ENCODE measurements around the gene ZBTB38. TPM values are rescaled to one million over a fixed set of nuclear protein-coding genes. Genes with fewer than 3 reads are reported as not detected.

ZBTB38 gene
- total RNA-seq, 1 donor = 181 TPM

- H3K4me1 ChIP-seq (ENCODE audit: insufficient read depth, low read length) = peaks cover 62% of the 10 kb centered on the region
These were observed 45.1 kb downstream of the ZBTB38 start for GRCh38 chr3:141413391-141413790.

GRCh38 chr3:141413801-141414689 lies 45.7 kb downstream of the ZBTB38 start:
- no peaks in the 10 kb centered on the region for H3K27me3 ChIP-seq (ENCODE audit: insufficient read depth, low read length)
- H3K4me2 ChIP-seq (ENCODE audit: insufficient read depth, low read length) = no peak overlapping the region
- no peak overlapping the region for H3K4me3 ChIP-seq (ENCODE audit: insufficient read depth, low read length)
- H3K36me3 ChIP-seq (ENCODE audit: insufficient read depth, low read length) = peaks cover 76% of the 10 kb centered on the region
- H2AFZ ChIP-seq (ENCODE audit: low read length) = no peak overlapping the region
- DNase-seq (ENCODE audit: insufficient read length, low spot score, missing footprints) = no peak
- H3K79me2 ChIP-seq (ENCODE audit: insufficient read depth, low read length) = peaks cover 87% of the 10 kb centered on the region
- H3K27ac ChIP-seq (ENCODE audit: low read depth, low read length) = peak overlapping the region; percentile 100
- no peak for TF ChIP-seq CTCF (IDR thresholded peaks at IDR 0.05; ENCODE audit: extremely low read depth, low read depth, low read length)
- no peaks in the 10 kb centered on the region for H4K20me1 ChIP-seq (ENCODE audit: insufficient read depth, low read length)
- H3K9me3 ChIP-seq (ENCODE audit: low read depth, low read length) = no peaks in the 10 kb centered on the region
- peaks cover 56% of the 10 kb centered on the region for H3K4me1 ChIP-seq (ENCODE audit: insufficient read depth, low read length)

More at GRCh38 chr3:141413391-141413790, 45.1 kb downstream of the ZBTB38 start:
- Histone ChIP-seq H3K9me3 (ENCODE audit: low read depth, low read length) (no peaks in the 10 kb centered on the region), H2AFZ (ENCODE audit: low read length) (no peak overlapping the region), H3K4me3 (ENCODE audit: insufficient read depth, low read length) (no peak overlapping the region), H3K27ac (ENCODE audit: low read depth, low read length) (peak overlapping the region; percentile 100), H3K4me2 (ENCODE audit: insufficient read depth, low read length) (no peak overlapping the region), H3K27me3 (ENCODE audit: insufficient read depth, low read length) (no peaks in the 10 kb centered on the region), H4K20me1 (ENCODE audit: insufficient read depth, low read length) (no peaks in the 10 kb centered on the region), H3K79me2 (ENCODE audit: insufficient read depth, low read length) (peaks cover 85% of the 10 kb centered on the region), H3K36me3 (ENCODE audit: insufficient read depth, low read length) (peaks cover 75% of the 10 kb centered on the region)
- no peak for TF ChIP-seq CTCF (IDR thresholded peaks at IDR 0.05; ENCODE audit: extremely low read depth, low read depth, low read length)
- no peak for DNase-seq (ENCODE audit: insufficient read length, low spot score, missing footprints)

- no peaks in the 10 kb centered on the region for H3K9me3 ChIP-seq (ENCODE audit: low read depth, low read length)
- peak overlapping the region; percentile 100 for H3K27ac ChIP-seq (ENCODE audit: low read depth, low read length)
- no peaks in the 10 kb centered on the region for H3K27me3 ChIP-seq (ENCODE audit: insufficient read depth, low read length)
- peaks cover 48% of the 10 kb centered on the region for H3K4me1 ChIP-seq (ENCODE audit: insufficient read depth, low read length)
- H3K4me3 ChIP-seq (ENCODE audit: insufficient read depth, low read length) = no peak overlapping the region
- no peak overlapping the region for H3K4me2 ChIP-seq (ENCODE audit: insufficient read depth, low read length)
- H2AFZ ChIP-seq (ENCODE audit: low read length) = no peak overlapping the region
- H3K79me2 ChIP-seq (ENCODE audit: insufficient read depth, low read length) = peaks cover 86% of the 10 kb centered on the region
- peaks cover 75% of the 10 kb centered on the region for H3K36me3 ChIP-seq (ENCODE audit: insufficient read depth, low read length)
- no peak for DNase-seq (ENCODE audit: insufficient read length, low spot score, missing footprints)
- TF ChIP-seq CTCF (IDR thresholded peaks at IDR 0.05; ENCODE audit: extremely low read depth, low read depth, low read length) = no peak
- no peaks in the 10 kb centered on the region for H4K20me1 ChIP-seq (ENCODE audit: insufficient read depth, low read length)
These were observed 46.6 kb downstream of the ZBTB38 start for GRCh38 chr3:141414800-141415462.

GRCh38 chr3:141415953-141416352 lies 47.6 kb downstream of the ZBTB38 start:
- no peak overlapping the region for H2AFZ ChIP-seq (ENCODE audit: low read length)
- no peak for DNase-seq (ENCODE audit: insufficient read length, low spot score, missing footprints)
- H3K79me2 ChIP-seq (ENCODE audit: insufficient read depth, low read length) = peaks cover 87% of the 10 kb centered on the region
- H3K4me2 ChIP-seq (ENCODE audit: insufficient read depth, low read length) = no peak overlapping the region
- no peak for TF ChIP-seq CTCF (IDR thresholded peaks at IDR 0.05; ENCODE audit: extremely low read depth, low read depth, low read length)
- H3K27ac ChIP-seq (ENCODE audit: low read depth, low read length) = peak overlapping the region; percentile 100
- H3K36me3 ChIP-seq (ENCODE audit: insufficient read depth, low read length) = peaks cover 69% of the 10 kb centered on the region
- H3K4me1 ChIP-seq (ENCODE audit: insufficient read depth, low read length) = peaks cover 38% of the 10 kb centered on the region
- H3K9me3 ChIP-seq (ENCODE audit: low read depth, low read length) = no peaks in the 10 kb centered on the region
- H4K20me1 ChIP-seq (ENCODE audit: insufficient read depth, low read length) = no peaks in the 10 kb centered on the region
- H3K4me3 ChIP-seq (ENCODE audit: insufficient read depth, low read length) = no peak overlapping the region
- no peaks in the 10 kb centered on the region for H3K27me3 ChIP-seq (ENCODE audit: insufficient read depth, low read length)
